HG02642 (cell line): ENCODE measurements around the gene KRT86.
A peak's percentile ranks its signal among the peaks of the same experiment; 100 is the strongest.
"Not testable (repeated sequence)": the region's sequence is repeated elsewhere in the genome, so short reads cannot be mapped to it uniquely, and the experiment has no call there.

ENCODE experiments used
- ATAC-seq: cut with Tn5 transposase; IDR thresholded peaks from one replicate; pipeline ENCODE4 v1.9.1; 2021; ENCODE audit warnings: mild to moderate bottlenecking; ENCODE audit not compliant: unreplicated experiment, poor library complexity

Gene KRT86

DNA sequence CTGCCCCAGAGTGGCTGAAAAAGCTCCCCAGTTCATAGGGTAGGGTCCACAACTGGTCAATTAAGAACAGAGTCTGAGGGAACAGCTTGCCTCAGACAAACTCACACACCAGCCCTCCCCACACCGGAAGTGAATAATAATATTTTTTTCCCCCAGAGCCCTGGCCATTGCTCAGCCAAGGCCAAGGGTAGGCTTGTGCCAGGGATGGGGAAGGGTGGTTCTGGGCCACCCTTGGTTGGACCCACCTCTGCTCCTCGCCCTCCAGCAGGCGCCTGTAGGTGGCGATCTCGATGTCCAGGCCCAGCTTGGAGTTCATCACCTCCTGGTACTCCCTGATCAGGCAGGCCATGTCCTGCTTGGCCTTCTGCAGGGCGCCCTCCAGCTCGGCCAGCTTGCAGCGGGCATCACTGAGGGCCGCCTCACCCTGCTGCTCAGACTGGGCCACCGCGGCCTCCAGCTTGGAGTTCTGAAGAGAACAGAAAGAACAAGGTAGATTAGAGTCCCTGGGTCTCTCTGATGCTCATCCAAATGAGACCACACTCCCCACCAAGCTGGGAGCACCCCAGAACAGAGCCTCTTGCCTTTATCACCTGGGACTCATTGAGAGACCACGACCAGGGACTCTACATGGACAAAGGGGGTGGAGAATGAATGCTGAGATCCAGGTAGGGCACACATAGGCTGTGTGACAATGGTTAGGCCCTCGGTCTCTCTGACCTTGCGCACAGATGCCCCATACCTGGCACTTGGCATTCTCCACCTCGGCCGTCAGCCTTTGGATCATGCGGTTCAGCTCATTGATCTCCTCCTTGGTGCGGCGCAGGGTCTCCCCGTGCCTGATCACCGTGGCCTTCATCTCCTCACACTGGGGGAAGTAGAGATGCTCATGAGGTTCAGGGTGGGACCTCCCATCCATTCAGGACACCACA lies 12.7 kb downstream of the KRT86 start:
- not testable (repeated sequence) for ATAC-seq

GRCh38 chr12:52287816-52288805 lies 13.7 kb downstream of the KRT86 start:
- ATAC-seq: peak; percentile 59

DNA sequence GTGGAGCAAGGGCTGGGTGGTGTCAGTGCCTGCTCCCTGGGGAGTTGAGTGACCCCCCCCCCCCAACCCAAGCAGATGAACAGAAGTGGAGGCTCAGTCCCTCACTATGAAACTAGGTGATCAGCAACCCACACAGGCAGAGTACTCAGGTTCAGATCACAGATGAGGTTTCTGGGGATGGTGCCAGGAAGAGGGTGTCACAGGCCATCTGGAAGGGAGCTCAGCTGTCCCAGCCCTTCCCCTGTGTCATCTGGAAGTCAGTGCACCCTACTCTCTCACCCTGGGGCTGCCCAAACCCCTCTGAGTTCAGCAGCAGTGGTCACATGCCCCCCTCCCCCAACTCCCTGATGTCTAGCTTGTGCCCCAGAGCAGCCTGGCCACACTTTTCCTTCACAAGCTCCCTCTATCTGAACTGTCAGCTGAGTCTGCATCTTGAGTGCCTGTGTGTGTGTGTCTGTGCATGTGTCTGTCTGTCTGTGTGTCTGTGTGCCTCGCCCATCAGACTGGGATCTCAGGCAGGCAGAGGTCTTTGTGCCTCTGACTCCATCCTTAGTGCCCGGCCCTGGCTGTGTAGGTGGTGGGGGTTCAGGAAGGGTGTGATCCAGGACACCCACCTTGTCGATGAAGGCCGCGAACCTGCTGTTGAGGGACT lies 16.2 kb downstream of the KRT86 start:
- ATAC-seq: not testable (repeated sequence)

DNA sequence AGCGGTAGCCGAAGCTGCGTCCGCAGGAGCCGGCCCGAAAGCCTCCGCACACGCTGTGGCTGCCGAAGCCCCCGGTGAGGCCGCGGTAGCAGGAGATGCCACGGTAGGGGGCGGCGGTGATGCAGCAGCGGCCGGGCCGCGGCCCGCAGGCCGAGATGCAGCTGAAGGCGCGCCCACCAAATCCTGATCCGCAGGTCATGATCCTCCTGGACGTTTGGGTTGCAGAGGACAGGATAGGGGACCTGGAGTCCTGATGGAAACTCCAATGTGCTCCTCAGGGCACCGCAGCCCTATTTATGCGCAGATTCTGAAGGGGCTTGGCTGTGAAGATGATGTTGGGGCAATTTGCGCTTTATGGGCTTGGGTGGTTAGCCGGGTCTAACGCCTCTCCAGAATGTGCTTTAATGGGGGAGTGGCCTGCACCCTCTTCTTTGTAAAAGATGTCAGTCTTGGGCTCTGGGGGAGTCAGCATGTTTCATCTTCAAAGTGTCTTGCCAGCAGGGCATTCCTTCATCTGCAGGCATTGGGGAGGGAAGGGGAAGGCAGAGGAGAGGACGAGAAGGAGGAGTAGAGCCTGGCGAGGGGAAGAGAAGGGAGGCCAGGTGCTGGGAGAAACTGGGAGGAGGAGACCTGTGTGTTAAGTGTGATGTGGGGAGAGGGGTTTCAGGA lies 17.0 kb downstream of the KRT86 start, which contains the start of gene KRT81:
KRT81 (minus strand) TSS at position 268 of the 669 bp plus-strand sequence; CDS start at position 199, 69 bp downstream.
- no peak for ATAC-seq

DNA sequence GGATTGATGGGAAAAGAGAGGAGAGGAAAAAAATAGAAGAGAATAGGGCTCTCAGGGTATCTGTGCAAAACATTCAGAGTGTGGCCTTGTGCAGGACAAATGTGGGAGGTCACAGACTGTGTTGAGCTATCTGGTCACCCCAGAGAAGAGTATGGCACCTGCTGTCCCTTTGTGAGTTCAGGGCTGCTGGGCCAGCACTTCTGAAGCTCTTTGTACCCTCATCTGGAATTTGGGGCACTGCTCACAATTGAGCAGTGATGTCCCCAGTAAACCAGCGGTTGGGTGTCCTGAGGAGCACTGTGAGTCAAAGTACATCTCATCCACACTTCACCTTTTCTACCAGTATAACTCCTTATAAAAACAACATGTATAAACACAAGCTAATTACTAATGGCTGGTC lies 19.5 kb downstream of the KRT86 start:
- ATAC-seq: no peak

GRCh38 chr12:52294803-52295202 lies 20.4 kb downstream of the KRT86 start:
- ATAC-seq: no peak

- no peak for ATAC-seq
These were observed 21.2 kb downstream of the KRT86 start for GRCh38 chr12:52295663-52296062.

DNA sequence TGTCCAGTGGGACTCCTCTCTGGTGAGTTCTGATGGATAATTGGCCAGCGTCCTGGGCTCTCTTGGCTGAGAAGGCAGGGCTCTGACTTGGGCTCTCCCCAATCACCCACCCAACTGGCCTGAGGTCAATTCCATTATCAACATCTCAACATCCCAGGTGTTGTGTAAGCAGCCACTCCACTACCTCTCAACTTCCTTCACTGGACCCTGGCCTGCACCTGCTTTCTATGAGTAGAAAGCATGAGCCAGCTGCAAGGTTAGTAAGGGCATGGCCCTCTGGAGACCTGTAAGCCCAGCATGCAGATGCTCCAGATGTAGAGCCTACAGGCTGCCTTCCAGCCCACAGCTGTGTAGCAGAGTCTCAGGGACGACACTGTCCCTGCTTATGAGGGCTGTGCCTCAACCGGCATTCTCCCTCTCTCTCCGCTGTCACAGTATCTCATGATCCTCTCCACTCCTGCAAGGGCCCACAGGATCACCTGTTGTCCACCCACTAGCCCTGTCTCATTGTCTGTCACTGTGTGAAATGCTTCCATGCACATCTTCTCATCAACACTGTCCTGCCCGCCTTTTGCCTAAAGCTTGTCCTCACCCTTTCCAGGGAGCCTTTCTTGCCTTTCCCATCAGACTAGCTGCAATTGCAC lies 22.2 kb downstream of the KRT86 start:
- no peak for ATAC-seq

DNA sequence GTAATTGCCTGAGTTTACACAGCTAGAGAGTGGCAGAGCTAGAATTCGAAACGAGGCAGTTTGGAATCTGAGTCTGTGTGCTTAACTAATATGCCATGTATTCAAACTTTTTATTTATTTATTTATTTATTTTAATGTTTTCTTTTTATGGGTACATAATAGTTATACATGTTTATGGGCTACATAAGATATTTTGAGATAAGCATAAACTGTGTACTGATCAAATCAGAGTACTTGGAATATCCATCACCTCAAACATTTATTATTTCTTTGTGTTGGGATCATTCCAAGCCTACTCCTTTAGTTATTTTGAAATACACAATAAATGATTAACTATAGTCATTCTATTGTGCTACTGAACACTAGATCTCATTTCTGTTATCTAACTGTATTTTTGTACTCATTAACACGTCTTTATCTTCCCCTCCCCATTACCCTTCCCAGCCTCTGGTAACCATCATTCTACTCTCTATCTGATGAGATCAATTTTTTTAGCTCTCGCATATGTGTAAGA lies 24.3 kb downstream of the KRT86 start:
- ATAC-seq: no peak

DNA sequence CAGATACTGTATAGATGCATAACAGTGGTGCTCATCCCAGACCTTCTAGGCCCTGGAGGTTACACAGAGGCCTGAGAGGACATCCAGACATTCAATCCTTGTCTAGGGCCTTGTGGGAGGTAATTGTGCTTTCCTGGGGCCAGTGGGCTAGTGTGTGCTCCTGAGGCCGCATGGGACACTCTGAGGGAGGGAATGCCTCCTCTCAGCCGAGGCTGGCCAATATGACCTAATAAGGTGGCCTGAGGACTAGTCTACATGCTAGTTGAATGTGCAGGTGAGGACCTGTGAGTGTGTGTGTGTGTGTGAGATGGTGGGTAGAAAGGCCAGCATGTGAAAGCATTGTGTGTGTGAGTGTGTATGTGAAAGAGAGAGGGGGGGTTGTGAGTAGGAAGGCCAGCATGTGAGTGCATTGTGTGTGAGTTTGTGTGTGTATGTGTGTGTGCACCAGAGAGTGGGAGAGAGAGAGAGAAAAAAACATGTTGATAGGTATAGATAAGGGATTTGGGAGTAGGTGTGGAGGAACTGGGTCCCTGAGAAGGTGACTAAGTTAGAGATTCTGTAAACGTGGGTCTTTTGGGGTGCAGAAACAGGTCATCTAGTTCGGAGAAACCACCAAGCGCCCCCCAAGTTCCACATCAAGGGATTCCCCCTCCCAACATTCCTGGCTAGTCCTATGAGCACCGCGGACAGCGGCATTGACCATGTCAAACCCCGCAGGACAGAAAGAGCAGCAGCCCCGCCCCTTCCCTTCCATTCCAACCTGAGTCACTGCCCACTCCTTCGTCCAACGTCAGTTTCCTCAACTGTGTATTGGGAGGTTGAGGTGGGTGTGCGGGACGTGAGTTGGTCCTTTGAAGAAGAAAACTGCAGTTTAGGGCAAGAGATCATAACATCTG lies 26.6 kb downstream of the KRT86 start:
- no peak for ATAC-seq

DNA sequence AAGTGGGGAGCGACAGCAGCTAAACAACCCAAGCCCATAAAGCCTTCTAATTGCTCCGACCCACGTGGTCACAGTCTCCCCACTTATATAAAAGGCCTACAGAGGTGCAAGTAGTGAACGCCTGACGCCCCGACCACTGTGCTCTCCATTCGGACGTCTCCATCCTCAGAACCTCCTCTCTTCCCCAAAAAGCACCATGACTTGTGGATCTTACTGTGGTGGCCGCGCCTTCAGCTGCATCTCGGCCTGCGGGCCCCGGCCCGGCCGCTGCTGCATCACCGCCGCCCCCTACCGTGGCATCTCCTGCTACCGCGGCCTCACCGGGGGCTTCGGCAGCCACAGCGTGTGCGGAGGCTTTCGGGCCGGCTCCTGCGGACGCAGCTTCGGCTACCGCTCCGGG lies 27.3 kb downstream of the KRT86 start:
- ATAC-seq: not testable (repeated sequence)

DNA sequence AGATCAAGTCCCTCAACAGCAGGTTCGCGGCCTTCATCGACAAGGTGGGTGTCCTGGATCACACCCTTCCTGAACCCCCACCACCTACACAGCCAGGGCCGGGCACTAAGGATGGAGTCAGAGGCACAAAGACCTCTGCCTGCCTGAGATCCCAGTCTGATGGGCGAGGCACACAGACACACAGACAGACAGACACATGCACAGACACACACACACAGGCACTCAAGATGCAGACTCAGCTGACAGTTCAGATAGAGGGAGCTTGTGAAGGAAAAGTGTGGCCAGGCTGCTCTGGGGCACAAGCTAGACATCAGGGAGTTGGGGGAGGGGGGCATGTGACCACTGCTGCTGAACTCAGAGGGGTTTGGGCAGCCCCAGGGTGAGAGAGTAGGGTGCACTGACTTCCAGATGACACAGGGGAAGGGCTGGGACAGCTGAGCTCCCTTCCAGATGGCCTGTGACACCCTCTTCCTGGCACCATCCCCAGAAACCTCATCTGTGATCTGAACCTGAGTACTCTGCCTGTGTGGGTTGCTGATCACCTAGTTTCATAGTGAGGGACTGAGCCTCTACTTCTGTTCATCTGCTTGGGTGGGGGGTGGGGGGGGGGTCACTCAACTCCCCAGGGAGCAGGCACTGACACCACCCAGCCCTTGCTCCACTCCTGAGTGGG lies 27.9 kb downstream of the KRT86 start:
- not testable (repeated sequence) for ATAC-seq

DNA sequence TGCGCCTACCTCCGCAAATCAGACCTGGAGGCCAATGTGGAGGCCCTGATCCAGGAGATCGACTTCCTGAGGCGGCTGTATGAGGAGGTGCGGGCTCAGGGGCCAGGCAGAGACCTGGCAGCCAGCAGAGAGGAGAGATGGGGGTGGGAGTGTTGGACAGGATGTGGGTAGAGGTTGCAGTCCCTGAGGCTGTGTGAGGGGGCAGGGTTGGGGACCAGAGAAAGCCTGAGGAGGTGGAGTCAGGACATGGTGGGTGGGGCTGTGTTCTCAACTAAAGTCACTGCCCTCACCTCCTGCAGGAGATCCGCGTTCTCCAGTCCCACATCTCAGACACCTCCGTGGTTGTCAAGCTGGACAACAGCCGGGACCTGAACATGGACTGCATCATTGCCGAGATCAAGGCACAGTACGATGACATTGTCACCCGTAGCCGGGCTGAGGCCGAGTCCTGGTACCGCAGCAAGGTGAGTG lies 30.5 kb downstream of the KRT86 start:
- peak; percentile 80 for ATAC-seq

- no peak for ATAC-seq
These were observed 31.7 kb downstream of the KRT86 start for GRCh38 chr12:52305921-52306705.

DNA sequence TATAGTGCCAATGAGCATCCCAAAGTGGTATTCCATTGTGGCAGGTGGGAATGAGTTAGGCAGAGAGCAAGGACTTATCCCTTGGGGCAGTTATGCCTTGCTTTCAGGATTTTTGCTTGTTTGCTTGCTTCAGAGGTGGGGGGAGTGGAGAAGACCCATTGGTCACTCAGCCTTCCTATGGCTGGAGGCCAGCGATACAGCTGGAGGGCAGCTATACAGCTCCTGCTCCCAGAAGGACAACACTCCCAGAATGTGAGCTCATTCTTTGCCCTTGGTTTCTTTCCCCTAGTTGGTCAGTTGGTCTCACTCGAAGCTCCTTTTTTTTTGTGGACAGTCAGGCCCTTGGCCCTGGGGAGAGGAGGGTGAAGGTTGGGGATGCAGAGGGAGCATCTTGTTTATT lies 32.3 kb downstream of the KRT86 start:
- no peak for ATAC-seq
